MCF 10A (cell line): ENCODE data around the gene RBM12. TPM values are rescaled to one million over a fixed set of nuclear protein-coding genes. Genes with fewer than 3 reads are reported as not detected.
A peak's percentile ranks its signal among the peaks of the same experiment; 100 is the strongest.

Source experiments
- BruUV-seq: library from RNA; stranded (reverse); fragments of 400-500 nt; replicated peaks from 2 replicates; lab custom pipeline; 2021; lab: Mats Ljungman, UMichigan
- CTCF ChIA-PET: fragments of 300-600 bp; sonication (Branson Sonifier 250); formaldehyde crosslinking; extraction: SDS; loops from one replicate; lab custom pipeline; 2021; ENCODE audit warnings: antibody characterized with exemption, inconsistent platforms; lab: Yijun Ruan, JAX
- POLR2A ChIA-PET: fragments of 300-600, 350-650 bp; sonication (Branson Sonifier 250); formaldehyde crosslinking; extraction: SDS; loops from one replicate; lab custom pipeline; 2020; ENCODE audit warnings: antibody characterized with exemption, inconsistent platforms; lab: Yijun Ruan, JAX
- DNase-seq: peaks from one replicate; pipeline ENCODE4 v3.0.0-alpha.2; 2018; ENCODE audit not compliant: unreplicated experiment
- H3K27ac Mint-ChIP-seq: one replicate; pipeline ENCODE4 v1.8.0; 2022; ENCODE audit warnings: mild to moderate bottlenecking, low read depth, mixed read lengths; ENCODE audit not compliant: unreplicated experiment
- H3K27me3 Mint-ChIP-seq: one replicate; pipeline ENCODE4 v1.8.0; 2022; ENCODE audit warnings: mixed read lengths; ENCODE audit not compliant: insufficient read depth, unreplicated experiment
- H3K36me3 Mint-ChIP-seq: one replicate; pipeline ENCODE4 v1.8.0; 2022; ENCODE audit warnings: mild to moderate bottlenecking, moderate library complexity, mixed read lengths; ENCODE audit not compliant: insufficient read depth, unreplicated experiment
- H3K4me1 Mint-ChIP-seq: one replicate; pipeline ENCODE4 v1.8.0; 2022; ENCODE audit warnings: mixed read lengths; ENCODE audit not compliant: insufficient read depth, unreplicated experiment
- H3K4me3 Mint-ChIP-seq: one replicate; pipeline ENCODE4 v1.8.0; 2022; ENCODE audit warnings: mild to moderate bottlenecking, moderate library complexity, mixed read lengths; ENCODE audit not compliant: unreplicated experiment
- H3K9me3 Mint-ChIP-seq: one replicate; pipeline ENCODE4 v1.8.0; 2022; ENCODE audit warnings: mixed read lengths; ENCODE audit not compliant: unreplicated experiment
- CTCF ChIP-seq: fragments of 200-600 bp; IDR thresholded peaks from one replicate; pipeline ENCODE4 v1.8.0; 2022; ENCODE audit warnings: antibody characterized with exemption, mild to moderate bottlenecking; ENCODE audit not compliant: unreplicated experiment
- intact Hi-C: fragments of 100-400 bp; cut with micrococcal nuclease; formaldehyde crosslinking; loops from 2 replicates; pipeline ENCODE4 v1.14.1; 2022
- total RNA-seq: library from RNA; stranded (reverse); gene quantifications from 2 replicates; pipeline ENCODE4 v1.2.3, GENCODE V29; 2022

RBM12 gene
- total RNA-seq, 1 experiment from 2014 or later = 60.1 TPM

GRCh38 chr20:35702051-35702823, 37.5 kb upstream of the RBM12 start:
- no peak for TF ChIP-seq CTCF
- H3K4me3 Mint-ChIP-seq = no peak overlapping the region
- H3K4me1 Mint-ChIP-seq = peaks cover 18% of the 10 kb centered on the region
- BruUV-seq = no TSS peak
- DNase-seq = no peak
- intact Hi-C loops = loop anchor here (5.0 kb wide), 1 partner anchor 180 kb away; no protein-coding TSS in a partner anchor
- POLR2A ChIA-PET = interaction anchor here (0.7 to 14.8 kb wide), 20 partner anchors 8 to 255 kb away, joined by 3 to 266 read pairs (median 4); partner anchors contain the start of genes CPNE1, RBM12, RBM39 and SCAND1
- H3K27ac Mint-ChIP-seq = peak overlapping the region; percentile 5
- H3K27me3 Mint-ChIP-seq = no peaks in the 10 kb centered on the region
- H3K36me3 Mint-ChIP-seq = peaks cover 96% of the 10 kb centered on the region
- H3K9me3 Mint-ChIP-seq = no peaks in the 10 kb centered on the region
- CTCF ChIA-PET = interaction anchor here (1.1 to 1.5 kb wide), 2 partner anchors 8 to 252 kb away, joined by 3 to 12 read pairs; partner anchors contain the start of gene SCAND1

- ChIA-PET CTCF (interaction anchor here (0.6 to 2.6 kb wide), 4 partner anchors 19 to 254 kb away, joined by 5 to 7 read pairs (median 6); partner anchors contain the start of gene SCAND1), POLR2A (interaction anchor here (0.8 to 14.8 kb wide), 19 partner anchors 10 to 253 kb away, joined by 3 to 266 read pairs (median 13); partner anchors contain the start of genes CPNE1, ERGIC3, PHF20 and RBM12)
- Mint-ChIP-seq H3K4me3 (peak overlapping the region; percentile 98), H3K9me3 (no peaks in the 10 kb centered on the region), H3K27me3 (no peaks in the 10 kb centered on the region), H3K36me3 (peaks cover 86% of the 10 kb centered on the region), H3K27ac (peak overlapping the region; percentile 99), H3K4me1 (peaks cover 19% of the 10 kb centered on the region)
- peak; percentile 33 for DNase-seq
- TF ChIP-seq CTCF = no peak
- BruUV-seq = no TSS peak
- intact Hi-C loops = loop anchor here (5.0 kb wide), 1 partner anchor 182 kb away; no protein-coding TSS in a partner anchor
These were observed 36.0 kb upstream of the RBM12 start for GRCh38 chr20:35700625-35701148.

GRCh38 chr20:35699957-35700624, 35.4 kb upstream of the RBM12 start:
- intact Hi-C loops = loop anchor here (2.0 to 5.0 kb wide), 2 partner anchors 182 to 189 kb away; no protein-coding TSS in a partner anchor
- ChIA-PET POLR2A (interaction anchor here (0.6 to 14.8 kb wide), 27 partner anchors 11 to 392 kb away, joined by 3 to 266 read pairs (median 7); partner anchors contain the start of genes CPNE1, ERGIC3, PHF20 and RBM12), CTCF (interaction anchor here (0.7 to 2.6 kb wide), 5 partner anchors 66 to 853 kb away, joined by 3 to 7 read pairs (median 3); partner anchors contain the start of gene SCAND1)
- peaks cover 19% of the 10 kb centered on the region for H3K4me1 Mint-ChIP-seq
- no peaks in the 10 kb centered on the region for H3K9me3 Mint-ChIP-seq
- H3K36me3 Mint-ChIP-seq = peaks cover 86% of the 10 kb centered on the region
- no peaks in the 10 kb centered on the region for H3K27me3 Mint-ChIP-seq
- H3K4me3 Mint-ChIP-seq = peak overlapping the region; percentile 98
- DNase-seq = no peak
- peak overlapping the region; percentile 99 for H3K27ac Mint-ChIP-seq
- BruUV-seq = no TSS peak
- no peak for TF ChIP-seq CTCF
